Measurements from ENCODE around the gene ESYT1.
A peak's percentile ranks its signal among the peaks of the same experiment; 100 is the strongest.

The ESYT1 gene, protein sequence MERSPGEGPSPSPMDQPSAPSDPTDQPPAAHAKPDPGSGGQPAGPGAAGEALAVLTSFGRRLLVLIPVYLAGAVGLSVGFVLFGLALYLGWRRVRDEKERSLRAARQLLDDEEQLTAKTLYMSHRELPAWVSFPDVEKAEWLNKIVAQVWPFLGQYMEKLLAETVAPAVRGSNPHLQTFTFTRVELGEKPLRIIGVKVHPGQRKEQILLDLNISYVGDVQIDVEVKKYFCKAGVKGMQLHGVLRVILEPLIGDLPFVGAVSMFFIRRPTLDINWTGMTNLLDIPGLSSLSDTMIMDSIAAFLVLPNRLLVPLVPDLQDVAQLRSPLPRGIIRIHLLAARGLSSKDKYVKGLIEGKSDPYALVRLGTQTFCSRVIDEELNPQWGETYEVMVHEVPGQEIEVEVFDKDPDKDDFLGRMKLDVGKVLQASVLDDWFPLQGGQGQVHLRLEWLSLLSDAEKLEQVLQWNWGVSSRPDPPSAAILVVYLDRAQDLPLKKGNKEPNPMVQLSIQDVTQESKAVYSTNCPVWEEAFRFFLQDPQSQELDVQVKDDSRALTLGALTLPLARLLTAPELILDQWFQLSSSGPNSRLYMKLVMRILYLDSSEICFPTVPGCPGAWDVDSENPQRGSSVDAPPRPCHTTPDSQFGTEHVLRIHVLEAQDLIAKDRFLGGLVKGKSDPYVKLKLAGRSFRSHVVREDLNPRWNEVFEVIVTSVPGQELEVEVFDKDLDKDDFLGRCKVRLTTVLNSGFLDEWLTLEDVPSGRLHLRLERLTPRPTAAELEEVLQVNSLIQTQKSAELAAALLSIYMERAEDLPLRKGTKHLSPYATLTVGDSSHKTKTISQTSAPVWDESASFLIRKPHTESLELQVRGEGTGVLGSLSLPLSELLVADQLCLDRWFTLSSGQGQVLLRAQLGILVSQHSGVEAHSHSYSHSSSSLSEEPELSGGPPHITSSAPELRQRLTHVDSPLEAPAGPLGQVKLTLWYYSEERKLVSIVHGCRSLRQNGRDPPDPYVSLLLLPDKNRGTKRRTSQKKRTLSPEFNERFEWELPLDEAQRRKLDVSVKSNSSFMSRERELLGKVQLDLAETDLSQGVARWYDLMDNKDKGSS

DNA sequence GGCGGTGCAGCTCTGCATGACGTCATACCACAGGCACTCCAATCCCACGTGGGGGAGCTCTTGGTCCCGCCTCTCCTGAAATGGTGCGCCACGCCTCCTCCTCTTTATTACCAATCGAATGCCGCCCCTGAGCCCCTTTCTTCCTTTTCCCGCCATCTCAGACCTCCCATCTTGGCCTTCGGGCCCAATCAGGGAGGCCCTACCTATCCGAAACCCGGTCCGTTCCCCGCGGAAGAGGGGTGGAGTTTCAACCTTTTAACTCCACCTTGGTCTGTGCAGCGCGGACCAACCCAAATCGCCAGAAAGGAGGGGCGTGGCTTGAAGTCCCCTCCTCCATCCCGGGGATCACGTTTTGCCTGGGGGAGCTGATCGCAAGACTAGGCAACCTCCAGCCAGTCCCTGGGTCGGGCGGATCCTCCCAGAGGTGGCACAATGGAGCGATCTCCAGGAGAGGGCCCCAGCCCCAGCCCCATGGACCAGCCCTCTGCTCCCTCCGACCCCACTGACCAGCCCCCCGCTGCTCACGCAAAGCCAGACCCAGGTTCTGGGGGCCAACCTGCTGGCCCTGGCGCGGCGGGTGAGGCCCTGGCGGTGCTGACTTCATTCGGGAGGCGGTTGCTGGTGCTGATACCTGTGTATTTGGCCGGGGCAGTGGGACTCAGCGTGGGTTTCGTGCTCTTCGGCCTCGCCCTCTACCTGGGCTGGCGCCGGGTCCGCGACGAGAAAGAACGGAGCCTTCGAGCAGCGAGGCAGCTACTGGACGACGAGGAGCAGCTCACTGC is at the start of gene ESYT1:
TSS of gene ESYT1 (plus strand) at position 380 of the 782 bp plus-strand sequence. CDS start at position 433, 53 bp downstream.
- peak; percentile 96 for DNase-seq

DNA sequence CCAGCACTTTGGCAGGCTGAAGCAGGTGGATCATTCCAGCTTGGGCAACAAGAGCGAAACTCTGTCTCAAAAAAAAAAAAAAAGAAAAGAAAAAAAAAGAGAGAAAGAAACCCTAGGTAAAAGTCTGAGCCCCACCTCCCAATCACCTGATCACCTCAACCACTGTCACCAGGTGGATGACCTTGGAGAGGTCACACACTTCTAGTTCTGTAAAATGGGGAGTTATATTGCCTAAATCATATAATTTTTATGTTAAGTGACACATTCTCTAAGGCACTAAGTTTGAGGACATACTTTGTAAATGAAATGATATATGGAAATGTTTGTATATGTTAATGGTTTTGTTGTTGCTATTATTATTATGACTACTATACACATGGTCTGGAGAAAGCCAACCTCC is 49.6 kb upstream of the ESYT1 start:
- DNase-seq = no peak

DNA sequence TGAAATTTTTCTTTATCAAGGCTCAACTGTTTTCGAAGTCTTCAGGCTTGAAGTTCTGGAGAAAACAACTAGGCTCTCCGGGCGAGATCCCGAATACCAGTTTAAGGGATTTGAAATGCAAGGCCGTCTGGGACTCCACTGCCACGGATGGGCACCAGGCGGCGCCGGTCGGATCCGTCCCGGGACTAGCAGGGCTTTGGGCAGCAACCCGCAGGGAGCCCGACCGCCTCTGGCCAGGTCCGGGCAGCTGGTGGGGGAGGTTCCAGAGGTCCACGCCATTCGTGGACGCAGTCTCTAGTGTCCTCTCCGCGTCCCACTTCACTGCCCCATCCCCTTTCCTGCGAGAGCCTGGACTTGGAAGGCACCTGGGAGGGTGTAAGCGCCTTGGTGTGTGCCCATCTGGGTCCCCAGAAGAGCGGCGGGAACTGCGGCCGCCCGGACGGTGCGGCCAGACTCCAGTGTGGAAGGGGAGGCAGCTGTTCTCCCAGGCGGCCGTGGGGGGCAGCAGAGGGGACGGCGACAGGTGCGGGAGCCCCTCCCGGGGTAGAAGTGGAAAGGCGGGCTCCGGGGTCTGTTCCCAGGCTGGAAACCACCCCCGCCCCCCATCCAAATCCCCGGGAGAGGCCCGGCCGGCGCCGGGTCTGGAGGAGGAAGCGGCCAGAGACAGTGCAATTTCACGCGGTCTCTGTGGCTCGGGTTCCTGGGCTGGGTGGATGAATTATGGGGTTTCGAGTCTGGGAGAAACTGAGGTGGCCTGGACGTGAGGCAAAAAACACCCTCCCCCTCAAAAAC is 48.9 kb upstream of the ESYT1 start:
- DNase-seq = peak; percentile 58

DNA sequence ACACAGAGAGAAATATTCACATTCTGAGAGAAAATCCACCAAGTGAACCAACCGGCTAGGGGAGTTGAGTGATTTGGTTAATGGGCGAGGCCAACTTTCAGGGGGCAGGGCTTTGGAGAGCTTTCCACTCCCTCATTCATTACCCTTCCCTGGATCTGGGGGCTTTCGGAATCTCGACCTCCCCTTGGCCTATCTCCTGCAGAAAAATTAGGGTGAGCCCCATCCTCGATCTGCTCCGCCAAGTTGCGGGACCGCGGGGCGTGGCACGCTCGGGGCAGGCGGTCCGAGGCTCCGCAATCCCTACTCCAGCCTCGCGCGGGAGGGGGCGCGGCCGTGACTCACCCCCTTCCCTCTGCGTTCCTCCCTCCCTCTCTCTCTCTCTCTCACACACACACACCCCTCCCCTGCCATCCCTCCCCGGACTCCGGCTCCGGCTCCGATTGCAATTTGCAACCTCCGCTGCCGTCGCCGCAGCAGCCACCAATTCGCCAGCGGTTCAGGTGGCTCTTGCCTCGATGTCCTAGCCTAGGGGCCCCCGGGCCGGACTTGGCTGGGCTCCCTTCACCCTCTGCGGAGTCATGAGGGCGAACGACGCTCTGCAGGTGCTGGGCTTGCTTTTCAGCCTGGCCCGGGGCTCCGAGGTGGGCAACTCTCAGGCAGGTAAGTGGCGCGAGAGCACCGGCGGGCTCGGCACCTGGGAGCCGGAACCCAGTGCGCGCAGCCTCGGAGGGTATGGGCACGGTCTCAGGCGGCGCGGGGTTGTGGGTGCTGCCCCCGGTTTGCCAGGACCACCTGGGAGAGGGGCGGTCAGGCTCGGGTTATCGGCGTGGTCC is 48.1 kb upstream of the ESYT1 start, which contains the start of gene ERBB3:
TSS of gene ERBB3 (plus strand) at position 443 of the 833 bp plus-strand sequence. CDS start at position 579, 136 bp downstream.
- DNase-seq = peak; percentile 69

DNA sequence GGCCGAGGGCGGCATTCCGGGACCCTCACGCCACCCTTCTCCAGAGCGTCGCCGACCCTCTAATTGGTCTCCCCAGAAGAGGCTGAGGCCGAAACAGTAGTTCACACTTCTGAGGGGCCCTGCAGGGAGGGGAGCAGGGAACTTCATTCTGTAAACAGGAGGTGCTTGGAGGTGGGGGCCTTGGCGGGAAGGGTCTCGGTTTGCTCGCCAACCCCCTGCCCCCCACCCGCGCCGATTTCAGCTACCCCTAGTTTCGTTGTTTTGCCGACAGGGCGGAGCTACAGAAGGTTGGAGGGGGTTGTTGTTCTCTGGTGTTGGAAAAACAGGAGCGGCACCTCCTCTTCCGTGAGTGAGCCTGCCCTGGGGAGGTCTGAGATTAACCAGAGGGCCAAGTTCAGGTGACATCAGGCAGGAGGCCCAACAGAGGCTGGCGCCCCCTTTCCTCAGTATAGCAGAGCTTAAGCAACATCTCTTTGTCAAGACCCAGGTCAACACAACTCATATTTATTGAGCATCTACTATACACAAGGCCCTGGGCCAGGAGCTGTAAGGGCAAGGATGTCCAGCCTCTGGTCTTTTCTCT is 47.4 kb upstream of the ESYT1 start:
- no peak for DNase-seq

DNA sequence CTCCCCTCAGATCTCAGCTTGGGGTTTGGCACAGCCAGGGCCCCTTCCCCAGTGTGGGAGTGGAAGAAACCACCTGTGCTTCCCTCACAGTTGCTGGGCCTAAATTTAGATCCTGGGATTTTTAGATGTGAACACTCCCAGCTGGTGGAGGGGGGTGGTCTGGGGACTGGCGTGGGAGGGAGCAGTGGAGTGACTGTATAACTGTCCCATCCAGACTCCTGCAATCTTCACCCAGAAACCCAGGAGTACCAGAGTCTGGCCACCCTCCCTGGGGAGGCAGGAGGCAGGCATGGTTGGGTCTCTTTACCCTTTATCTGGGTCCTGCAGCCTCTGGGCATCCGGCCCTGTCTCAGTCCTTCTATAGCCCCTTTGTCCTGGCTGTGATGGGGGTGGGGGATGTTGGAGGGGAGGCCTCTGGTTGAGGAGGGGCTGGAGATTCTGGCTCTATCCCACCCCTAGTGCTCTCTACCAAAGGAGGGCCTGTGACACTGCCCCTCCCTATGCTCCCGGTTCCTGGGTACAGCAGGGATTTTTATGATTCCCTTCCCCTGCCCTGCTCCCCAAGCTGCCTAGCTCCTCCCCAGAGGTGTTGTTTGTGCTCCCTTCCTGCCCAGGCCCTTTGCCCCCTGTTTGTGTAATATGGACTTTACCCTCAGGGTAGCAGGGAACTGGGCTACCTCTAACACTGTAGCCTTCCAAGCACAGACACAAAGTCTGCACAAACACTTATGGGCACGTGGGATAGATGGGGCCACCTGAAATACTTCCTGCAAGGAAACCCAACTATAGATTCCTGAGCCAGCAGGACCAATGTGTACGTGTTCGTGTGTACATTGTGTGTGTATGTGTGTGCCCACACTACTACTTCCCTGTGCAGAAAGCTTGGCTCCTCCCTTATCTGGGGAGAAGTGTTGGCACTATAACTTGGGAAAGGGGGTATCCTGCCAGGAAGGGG is 46.4 kb upstream of the ESYT1 start:
- no peak for DNase-seq

DNA sequence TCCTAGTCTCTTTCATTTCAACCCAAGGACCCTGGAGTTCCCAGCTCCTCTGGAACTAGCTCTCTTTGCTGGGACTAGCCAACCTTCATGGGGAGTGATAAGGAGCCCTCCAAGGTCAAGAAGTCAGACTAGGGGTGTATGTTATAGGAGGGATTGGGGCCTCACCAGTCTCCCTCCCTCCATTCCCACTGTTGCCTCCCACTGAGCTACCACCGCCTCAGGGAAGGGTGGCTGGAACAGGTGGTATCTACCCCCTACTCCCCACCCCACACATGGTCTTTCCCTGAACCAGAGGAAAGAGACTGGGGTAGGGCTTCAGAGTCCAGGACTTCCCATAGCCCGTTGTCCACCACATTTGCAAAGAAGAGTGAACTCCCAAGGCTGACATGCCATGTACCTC is 45.7 kb upstream of the ESYT1 start:
- DNase-seq = no peak

DNA sequence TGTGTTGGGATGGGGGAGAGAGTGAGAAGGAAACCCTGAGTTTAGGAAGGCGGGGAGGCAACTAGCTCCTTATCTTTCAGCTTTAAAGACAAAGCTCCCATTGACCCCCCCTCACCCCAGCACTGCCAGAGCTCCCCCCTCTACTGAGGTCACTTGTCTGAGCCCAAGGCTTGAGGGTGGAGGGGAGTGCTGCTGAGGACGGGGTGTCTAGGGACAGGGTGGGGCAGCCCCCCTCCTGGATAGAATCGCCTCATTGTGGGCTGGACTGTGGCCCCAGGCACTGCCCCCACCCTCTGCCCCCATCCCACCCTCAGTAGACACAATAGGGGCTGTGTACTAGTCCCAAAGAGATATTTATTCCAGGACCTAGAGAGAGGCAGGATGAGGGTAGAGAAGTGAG is 45.1 kb upstream of the ESYT1 start:
- DNase-seq = no peak

DNA sequence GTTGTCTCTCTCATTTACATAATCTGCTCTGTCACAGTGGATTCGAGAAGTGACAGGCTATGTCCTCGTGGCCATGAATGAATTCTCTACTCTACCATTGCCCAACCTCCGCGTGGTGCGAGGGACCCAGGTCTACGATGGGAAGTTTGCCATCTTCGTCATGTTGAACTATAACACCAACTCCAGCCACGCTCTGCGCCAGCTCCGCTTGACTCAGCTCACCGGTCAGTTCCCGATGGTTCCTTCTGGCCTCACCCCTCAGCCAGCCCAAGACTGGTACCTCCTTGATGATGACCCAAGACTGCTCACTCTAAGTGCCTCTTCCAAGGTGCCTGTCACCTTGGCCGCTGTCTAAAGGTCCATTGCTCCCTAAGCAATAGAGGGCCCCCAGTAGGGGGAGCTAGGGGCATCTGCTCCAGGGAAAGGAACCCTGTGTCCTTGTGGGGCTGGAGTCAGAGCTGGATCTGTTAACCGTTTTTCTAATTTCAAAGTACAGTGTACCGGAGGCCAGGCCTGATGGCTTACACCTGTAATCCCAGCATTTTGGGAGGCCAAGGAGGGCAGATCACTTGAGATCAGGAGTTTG is 43.0 kb upstream of the ESYT1 start:
- DNase-seq = no peak

DNA sequence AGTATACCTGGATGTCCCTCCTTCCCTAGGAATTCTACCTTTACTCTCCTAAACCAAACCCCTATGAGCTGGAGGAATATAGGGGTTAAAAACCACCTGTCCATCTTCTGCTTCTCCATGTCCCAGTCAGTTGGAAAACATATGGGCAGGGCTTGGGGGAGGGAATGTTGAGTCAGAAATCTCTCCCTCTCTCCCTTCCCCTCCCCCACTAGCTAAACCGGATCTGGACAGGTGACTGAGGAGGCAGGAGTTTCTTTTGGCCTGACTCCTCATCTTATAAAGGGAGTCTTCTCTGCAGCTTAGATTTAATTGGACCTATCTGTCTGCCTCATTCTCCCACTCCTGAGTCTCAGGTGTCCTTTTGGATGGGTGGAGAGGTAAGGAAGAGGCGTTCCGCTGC is 42.0 kb upstream of the ESYT1 start:
- DNase-seq = no peak

DNA sequence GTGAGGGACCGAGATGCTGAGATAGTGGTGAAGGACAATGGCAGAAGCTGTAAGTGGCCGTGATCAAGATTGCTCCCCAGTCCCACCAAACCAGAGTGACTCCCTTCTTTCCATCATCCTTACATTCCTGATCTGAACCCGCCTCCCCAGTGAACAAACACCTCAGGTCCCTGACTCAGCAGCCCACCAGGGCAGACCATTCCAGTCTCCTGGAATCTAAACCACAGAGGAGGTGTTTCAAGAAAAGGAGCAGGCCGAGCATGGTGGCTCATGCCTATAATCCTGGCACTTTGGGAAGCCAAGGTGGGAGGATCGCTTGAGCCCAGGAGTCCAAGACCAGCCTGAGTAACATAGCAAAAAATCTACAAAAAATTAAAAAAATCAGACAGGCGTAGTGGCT is 41.5 kb upstream of the ESYT1 start:
- DNase-seq = no peak

DNA sequence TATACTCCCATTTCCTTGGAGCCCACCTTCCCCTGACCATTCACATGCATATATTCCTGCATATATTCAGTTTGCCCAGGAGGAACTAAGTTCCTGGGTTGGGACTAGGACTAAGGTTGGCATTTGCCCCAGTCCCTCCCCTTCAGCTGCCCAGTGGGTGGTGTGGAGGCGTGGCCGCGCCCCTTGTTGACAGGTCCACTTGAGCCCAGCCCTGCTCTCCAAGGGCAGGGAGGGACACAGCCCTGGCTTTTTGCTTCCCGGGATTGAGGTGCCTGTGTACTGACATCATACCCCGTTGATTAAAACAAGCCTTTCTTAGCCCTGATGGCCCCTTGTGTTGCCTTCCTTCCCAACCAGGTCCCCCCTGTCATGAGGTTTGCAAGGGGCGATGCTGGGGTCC is 40.8 kb upstream of the ESYT1 start:
- no peak for DNase-seq

DNA sequence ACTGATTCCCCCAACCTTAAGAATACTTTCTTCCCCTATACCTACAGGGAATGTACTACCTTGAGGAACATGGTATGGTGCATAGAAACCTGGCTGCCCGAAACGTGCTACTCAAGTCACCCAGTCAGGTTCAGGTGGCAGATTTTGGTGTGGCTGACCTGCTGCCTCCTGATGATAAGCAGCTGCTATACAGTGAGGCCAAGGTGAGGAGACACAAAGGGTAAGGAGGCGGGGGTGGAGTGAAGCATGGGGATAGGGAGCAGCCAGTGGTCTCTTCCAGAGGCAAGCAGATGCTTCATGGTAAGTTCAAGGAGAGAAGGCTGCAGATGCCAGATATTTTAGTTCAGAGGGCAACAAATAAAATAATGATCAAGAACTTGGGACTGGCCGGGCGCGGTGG is 30.3 kb upstream of the ESYT1 start:
- DNase-seq = no peak

DNA sequence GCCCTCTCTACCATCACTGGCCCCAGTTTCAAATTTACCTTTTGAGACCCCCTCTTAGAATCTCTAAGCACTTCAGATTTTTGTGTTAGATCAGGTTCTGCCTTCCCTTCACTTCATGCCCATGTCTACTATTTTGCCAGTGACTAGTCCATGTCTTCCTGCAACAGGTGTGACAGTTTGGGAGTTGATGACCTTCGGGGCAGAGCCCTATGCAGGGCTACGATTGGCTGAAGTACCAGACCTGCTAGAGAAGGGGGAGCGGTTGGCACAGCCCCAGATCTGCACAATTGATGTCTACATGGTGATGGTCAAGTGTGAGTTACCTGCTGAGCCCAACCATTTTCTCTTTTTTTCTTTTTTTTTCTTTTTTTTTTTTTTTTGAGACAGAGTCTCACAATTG is 29.5 kb upstream of the ESYT1 start:
- no peak for DNase-seq

DNA sequence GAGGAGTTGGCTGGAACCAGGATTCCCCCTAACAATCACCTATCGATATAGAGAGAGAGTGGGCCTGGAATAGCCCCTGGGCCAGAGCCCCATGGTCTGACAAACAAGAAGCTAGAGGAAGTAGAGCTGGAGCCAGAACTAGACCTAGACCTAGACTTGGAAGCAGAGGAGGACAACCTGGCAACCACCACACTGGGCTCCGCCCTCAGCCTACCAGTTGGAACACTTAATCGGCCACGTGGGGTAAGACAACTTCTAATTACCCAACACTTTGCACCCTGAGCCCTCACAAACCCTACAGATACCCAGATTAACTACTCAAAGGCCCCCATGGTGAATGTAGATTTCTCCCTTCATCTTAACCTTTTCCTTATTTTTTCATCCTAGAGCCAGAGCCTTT is 28.3 kb upstream of the ESYT1 start:
- DNase-seq = no peak

DNA sequence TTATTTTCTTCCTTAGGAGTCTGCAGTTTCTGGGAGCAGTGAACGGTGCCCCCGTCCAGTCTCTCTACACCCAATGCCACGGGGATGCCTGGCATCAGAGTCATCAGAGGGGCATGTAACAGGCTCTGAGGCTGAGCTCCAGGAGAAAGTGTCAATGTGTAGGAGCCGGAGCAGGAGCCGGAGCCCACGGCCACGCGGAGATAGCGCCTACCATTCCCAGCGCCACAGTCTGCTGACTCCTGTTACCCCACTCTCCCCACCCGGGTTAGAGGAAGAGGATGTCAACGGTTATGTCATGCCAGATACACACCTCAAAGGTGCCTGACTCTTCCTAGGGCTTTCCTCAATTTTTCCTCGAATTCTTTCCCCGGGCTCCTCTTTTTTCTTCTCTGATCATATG is 27.0 kb upstream of the ESYT1 start:
- no peak for DNase-seq

DNA sequence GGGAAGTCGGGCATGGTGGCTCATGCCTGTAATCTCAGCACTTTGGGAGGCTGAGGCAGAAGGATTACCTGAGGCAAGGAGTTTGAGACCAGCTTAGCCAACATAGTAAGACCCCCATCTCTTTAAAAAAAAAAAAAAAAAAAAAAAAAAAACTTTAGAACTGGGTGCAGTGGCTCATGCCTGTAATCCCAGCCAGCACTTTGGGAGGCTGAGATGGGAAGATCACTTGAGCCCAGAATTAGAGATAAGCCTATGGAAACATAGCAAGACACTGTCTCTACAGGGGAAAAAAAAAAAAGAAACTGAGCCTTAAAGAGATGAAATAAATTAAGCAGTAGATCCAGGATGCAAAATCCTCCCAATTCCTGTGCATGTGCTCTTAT is 25.4 kb upstream of the ESYT1 start:
- DNase-seq = no peak

DNA sequence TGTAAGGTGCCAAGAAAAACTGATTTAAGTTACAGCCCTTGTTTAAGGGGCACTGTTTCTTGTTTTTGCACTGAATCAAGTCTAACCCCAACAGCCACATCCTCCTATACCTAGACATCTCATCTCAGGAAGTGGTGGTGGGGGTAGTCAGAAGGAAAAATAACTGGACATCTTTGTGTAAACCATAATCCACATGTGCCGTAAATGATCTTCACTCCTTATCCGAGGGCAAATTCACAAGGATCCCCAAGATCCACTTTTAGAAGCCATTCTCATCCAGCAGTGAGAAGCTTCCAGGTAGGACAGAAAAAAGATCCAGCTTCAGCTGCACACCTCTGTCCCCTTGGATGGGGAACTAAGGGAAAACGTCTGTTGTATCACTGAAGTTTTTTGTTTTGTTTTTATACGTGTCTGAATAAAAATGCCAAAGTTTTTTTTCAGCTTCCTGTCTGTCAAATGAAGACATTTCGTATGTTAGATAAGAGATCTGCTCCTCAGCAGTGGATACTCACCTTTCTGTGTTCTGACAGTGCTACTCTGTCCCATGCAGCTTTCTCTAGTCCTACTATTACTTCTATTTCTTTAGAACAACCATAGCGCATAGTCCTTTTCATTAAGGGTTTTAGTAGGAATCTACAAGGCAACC is 24.9 kb upstream of the ESYT1 start:
- no peak for DNase-seq

DNA sequence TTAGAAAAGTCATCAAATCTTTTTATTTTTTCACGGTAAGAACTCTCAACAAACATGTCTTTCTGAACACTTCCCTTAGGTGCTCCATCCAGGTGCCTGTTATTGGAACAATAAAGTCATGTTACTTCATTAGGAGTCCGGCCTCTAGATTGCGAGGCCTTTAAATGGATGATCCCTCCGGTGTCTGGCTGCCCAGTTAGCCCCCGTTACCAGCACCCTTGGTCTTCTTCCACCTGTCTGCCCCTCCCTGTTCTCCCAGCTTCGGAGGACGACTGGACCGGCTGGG is 24.3 kb upstream of the ESYT1 start:
- DNase-seq = no peak
